GM19238 (cell line): ENCODE results near the gene SDHAF4.
"Not testable (repeated sequence)": the region's sequence is repeated elsewhere in the genome, so short reads cannot be mapped to it uniquely, and the experiment has no call there.

Experiments used
- DNase-seq: peaks from one replicate; pipeline ENCODE4 v3.0.0; 2011; ENCODE audit warnings: low spot score; ENCODE audit not compliant: insufficient read length

The SDHAF4 gene

GRCh38 chr6:70566751-70567382, at the start of gene SDHAF4:
Gene SDHAF4, plus strand, starts transcription at chr6:70566930. Its CDS starts 11 bp downstream, at chr6:70566941.
- peak; percentile 87 for DNase-seq

GRCh38 chr6:70518723-70519122, 48.0 kb upstream of the SDHAF4 start:
- DNase-seq = no peak

GRCh38 chr6:70520575-70520974, 46.2 kb upstream of the SDHAF4 start:
- no peak for DNase-seq

- no peak for DNase-seq
Measured at GRCh38 chr6:70524721-70525286, 41.9 kb upstream of the SDHAF4 start.

DNA sequence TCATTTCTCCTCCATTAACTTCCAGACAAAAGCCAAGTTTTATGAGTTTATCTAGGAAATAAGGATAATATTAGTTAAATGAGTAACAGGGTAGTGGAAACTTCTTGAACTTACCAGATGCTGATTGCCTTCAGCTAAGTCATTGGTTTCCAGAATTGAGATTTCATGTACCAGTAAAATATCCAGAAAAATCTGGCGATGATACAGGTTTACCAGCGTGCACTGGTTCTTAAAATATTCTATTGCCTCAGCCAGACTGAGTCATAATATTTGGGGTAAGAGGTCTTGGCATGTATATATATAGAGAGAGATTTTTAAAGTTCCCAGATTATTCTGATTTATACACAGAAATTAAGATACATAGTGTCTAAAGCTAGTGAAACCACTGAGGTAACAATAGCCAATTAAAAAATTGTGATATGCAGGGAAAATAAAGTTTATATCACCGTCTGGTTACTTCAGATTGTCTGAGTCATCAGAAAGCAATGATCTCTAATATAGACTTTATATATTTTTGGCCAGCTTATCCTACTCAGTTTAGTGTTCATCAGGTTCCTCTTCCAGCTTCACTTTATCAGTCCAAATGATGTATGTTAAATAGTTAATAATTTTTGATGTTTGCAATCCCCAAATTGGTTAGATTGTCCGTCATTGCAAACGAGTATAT, 39.5 kb upstream of the SDHAF4 start:
- DNase-seq = no peak

- no peak for DNase-seq
Measured at GRCh38 chr6:70530023-70530422, 36.7 kb upstream of the SDHAF4 start.

DNA sequence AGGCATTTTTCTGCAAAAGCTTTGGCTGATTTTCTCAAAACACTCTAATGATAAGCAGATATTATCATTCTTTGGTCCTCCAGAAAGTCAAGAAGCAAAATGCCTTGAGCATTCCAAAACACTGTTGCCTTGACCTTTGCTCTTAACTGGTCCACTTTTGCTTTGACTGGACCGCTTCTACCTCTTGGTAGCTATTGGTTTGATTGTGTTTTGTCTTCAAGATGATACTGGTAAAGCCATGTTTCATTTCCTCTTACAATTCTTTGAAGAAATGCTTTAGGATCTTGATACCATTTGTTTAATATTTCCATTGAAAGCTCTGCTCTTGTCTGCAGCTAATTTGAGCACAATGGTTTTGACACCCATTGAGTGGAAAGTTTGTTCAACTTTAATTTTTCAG, 35.6 kb upstream of the SDHAF4 start:
- no peak for DNase-seq

- DNase-seq = no peak
Measured at GRCh38 chr6:70537266-70537665, 29.5 kb upstream of the SDHAF4 start.

DNA sequence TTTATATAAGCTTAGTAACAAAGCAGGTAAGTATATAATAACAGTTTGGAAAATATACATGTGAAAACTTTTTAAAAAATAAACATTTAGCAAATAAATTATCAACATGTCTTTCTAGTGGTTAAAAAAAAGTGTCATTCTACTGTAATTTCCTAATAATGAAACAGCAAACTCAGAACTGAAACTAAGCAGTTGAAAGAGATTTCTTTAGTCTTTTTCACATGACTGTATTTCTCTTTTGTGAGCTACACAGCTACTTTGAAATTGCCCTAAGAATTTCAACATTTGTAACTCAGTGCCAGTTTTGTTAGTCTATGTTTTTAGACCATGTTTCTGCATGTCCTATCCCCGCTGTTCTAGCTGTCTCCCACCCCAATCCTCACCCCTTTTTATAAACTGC, 28.4 kb upstream of the SDHAF4 start:
- no peak for DNase-seq

DNA sequence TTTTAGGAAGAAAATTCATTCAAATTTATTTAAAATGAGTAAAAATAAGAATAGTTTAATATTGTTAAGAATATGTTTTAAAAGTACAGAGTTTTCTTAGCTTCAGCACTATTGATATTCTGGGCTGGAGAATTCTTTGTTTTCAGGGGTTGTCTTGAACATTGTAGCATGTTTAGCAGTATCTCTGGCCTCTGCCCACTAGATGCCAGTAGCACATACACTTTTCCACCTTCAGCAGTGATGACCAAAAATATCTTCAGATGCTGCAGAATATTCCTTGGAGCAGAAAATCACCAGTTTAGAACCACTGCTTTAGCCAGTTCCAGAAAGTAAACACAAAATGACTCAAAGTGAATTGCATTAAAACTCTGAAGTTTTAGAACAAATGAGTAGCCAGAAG, 19.4 kb upstream of the SDHAF4 start:
- no peak for DNase-seq

DNA sequence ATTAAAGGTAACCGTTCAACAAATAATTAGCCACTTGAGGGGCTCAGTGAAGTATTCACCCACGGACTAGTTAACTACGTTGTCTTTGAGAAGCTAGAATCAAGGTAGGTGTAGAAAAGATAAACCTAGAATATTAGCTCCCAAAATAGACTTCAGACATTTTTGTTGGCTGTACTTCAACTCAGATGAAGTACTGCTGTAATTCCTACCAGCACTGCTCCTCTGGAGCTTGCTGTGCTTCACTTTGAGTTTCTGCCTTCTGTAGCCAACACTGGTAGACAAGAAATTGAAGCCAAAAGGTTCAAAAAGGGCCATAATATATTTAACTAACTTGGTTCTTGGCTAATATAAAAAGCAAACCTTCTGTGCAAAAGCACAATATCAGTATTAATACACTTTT, 18.8 kb upstream of the SDHAF4 start:
- DNase-seq = no peak

DNA sequence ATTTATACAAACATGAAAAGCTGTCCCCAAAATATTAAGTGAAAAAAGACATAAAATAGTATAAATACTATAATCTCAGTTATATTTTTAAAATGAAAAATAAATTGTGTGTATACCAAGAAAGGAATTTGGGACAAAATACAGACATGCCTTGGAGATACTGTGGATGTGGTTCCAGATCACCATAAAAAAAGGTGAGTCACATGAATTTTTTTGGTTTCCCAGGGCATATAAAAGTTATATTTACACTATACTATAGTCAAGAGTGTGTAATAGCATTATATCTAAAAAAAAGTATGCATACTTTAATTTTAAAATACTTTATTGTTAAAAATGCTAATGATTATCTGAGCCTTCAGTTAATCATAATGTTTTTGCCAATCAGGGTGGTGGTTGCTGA, 17.4 kb upstream of the SDHAF4 start:
- DNase-seq = no peak

GRCh38 chr6:70551566-70551965, 15.2 kb upstream of the SDHAF4 start:
- no peak for DNase-seq

- not testable (repeated sequence) for DNase-seq
Measured at GRCh38 chr6:70552286-70552940, 14.3 kb upstream of the SDHAF4 start.

- no peak for DNase-seq
Measured at GRCh38 chr6:70552974-70553373, 13.8 kb upstream of the SDHAF4 start.

DNA sequence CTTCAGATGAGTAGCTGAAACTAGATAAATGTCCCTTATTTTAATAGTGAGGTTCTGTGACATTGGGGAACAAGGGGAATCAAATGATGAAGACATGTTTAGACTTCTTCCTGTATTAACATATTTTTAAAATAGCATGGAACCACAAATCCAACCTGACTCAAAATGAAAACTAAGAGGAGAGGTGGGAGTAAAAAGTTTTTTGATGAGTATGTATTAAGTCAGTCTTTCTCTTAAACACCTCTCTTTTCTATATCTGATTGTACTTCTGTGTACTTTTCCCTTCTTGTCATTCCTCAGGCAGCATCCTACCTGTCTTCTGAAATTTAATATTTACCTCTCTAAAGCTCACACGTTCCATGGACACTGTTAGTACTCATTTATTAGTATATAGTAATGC, 8.7 kb upstream of the SDHAF4 start:
- DNase-seq = no peak

GRCh38 chr6:70562401-70562800, 4.3 kb upstream of the SDHAF4 start:
- not testable (repeated sequence) for DNase-seq

DNA sequence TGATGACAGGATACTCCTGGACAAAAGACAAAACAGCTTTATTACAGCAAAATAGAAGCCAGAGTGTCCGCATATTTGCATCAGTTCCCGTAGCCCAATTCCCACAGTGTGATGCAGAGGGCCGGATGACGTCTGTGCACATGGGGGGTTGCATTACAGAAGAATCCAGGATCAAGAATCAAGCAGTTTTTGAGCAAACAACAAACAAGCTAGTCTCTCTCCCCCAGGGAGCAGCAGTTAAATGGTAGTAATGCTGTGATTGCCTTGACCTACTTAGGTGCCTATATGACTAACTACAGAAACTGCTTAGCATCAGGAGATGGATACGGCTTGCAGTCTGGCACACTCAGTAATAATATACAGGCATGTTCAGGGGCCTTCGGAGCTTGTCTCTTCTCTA, 3.2 kb upstream of the SDHAF4 start:
- no peak for DNase-seq

DNA sequence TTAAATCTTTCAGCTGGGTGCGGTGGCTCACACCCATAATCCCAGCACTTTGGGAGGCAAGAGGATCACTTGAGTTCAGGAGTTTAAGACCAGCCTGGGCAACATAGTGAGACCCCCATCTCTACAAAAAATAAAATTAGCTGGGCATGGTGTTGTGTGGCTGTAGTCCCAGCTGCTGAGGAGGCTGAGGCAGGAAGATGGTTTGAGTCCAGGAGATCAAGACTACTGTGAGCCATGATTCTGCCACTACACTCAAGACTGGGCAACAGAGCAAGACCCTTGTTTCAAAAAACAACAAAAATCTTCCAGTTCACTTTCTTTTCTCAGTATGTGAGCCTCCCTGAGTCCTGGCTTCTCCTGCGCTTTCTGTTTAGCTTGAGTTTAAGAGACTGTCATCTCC, 7.9 kb downstream of the SDHAF4 start:
- DNase-seq = no peak

DNA sequence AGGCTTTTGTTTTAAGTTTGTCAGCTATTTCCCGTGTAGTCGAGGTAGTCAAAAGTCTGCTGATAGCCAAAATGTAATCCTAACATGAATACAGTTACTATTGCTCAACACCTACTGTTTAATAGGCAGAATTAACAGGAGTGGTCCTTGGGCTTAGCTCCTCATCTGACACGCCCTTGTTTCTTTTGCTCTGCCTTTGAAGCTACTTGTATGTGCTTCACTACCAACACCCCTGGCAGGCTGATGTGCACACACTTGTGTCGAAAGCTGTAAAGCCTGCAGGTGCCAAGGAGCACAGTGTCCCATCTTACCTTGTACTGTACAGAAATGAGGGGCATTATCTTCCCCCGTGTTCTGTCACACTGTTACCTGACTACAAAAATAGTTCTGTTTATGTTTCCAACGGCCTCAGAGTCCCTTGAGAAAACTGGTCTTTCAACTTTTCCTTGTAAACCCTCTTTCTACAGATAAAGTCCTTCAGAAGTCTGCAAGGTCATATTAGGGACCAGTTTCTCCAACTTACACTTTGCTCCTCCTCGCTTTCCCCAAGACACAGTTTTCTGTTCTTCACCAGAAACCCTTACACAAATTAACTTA, 9.3 kb downstream of the SDHAF4 start:
- DNase-seq = no peak

GRCh38 chr6:70586114-70586513, 19.4 kb downstream of the SDHAF4 start:
- DNase-seq = peak; percentile 16

DNA sequence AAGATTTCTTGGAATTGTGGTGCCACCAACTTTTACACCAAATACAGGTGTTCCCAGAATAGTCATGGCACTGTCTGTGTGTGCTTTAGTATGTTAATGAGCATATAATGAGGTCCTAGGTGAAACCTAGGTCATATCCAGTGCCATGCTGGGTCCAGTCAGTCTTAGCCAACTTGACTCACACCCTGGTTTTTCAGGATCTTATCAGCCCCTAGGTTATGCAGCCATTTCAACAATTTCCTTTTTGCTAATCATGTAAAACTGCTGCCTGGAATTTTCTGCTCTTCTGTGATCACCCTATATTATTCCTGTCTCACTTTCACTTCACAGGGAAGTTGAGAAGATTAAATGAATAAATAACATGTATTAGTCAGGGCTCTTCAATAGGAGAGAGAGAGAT, 23.7 kb downstream of the SDHAF4 start:
- DNase-seq = no peak
